HG03469 (cell line): ENCODE measurements around the gene PGM3.

ENCODE experiments used
- ATAC-seq: cut with Tn5 transposase; IDR thresholded peaks from one replicate; pipeline ENCODE4 v1.9.1; 2021; ENCODE audit warnings: mild to moderate bottlenecking, moderate library complexity, moderate number of reproducible peaks; ENCODE audit not compliant: unreplicated experiment

PGM3 gene

DNA sequence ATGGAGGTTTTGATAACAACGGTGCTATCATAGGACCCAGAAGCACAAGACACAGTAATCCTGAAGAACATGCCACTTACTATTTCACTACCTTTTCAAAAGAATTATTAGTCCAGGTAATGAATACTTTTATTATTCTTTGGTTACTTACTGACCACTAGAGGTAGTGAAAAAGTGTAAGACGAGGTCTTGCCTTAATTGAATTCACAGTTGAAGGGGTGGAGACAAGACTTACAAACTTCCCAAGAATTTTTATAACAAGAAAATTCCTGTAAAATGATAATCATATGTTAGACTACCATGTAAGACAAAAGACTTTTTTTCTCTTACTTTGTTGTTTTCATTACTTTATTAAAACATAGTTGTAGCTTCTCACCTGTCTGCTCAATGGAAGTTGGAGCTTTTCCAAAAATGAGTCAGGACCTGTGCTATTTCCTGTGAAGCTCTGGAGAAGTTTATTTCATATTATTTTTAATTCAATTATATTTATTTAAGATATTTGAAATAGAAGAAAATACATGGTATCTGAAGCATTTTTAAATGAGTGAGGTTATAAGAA is 73.2 kb downstream of the PGM3 start:
- no peak for ATAC-seq

- no peak for ATAC-seq
Observed at GRCh38 chr6:83117802-83118201, 75.3 kb downstream of the PGM3 start.
